Measurements from ENCODE around the gene GRID2IP.

DNA sequence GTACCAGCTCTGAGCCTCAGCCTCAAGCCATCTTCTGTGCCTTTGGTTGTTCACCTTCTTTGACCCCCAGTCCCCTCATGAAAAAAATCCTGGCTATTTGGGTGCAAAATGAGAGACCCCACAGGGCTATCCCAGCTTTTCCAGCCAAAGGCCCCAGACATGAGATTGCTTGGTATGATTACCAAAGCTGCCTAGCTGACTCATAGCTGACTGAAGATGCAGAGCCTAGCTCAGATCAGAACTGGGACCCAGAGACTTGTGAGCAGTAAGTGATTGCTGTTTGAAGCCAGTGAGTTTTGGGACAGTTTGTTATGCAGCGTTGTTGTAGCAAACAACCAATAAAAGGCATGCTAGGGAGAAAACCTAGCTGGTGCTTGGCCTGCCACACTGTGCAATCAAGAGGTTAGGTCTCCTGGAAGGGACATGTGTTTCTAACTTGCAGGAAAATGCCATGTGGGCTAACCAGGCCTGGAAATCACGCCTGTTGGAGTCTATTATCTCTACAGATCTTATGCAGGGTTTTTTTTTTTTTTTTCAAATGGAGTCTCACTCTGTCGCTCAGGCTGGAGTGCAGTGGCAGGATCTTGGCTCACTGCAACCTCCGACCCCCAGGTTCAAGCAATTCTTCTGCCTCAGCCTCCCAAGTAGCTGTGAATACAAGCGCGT, 55.5 kb downstream of the GRID2IP start:
- TF ChIP-seq, protein P1, sequence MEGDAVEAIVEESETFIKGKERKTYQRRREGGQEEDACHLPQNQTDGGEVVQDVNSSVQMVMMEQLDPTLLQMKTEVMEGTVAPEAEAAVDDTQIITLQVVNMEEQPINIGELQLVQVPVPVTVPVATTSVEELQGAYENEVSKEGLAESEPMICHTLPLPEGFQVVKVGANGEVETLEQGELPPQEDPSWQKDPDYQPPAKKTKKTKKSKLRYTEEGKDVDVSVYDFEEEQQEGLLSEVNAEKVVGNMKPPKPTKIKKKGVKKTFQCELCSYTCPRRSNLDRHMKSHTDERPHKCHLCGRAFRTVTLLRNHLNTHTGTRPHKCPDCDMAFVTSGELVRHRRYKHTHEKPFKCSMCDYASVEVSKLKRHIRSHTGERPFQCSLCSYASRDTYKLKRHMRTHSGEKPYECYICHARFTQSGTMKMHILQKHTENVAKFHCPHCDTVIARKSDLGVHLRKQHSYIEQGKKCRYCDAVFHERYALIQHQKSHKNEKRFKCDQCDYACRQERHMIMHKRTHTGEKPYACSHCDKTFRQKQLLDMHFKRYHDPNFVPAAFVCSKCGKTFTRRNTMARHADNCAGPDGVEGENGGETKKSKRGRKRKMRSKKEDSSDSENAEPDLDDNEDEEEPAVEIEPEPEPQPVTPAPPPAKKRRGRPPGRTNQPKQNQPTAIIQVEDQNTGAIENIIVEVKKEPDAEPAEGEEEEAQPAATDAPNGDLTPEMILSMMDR (IDR thresholded peaks at IDR 0.05): no peak
- no peak for TF ChIP-seq POLR2A (IDR thresholded peaks at IDR 0.05)

Data from uterus (tissue), 2 donors.